DMS153 treated with DMSO at 0.1 percent for 48 hours (cell line): ENCODE measurements around the gene DLG2.

Experiments
- DNase-seq: peaks from one replicate; lab custom pipeline; 2025; ENCODE audit not compliant: unreplicated experiment; lab: John Stamatoyannopoulos, UW

The DLG2 gene

GRCh38 chr11:84243629-84244263 is 1383.4 kb downstream of the DLG2 start:
- DNase-seq: no peak

GRCh38 chr11:84241343-84242131 is 1385.6 kb downstream of the DLG2 start:
- DNase-seq: no peak

DNA sequence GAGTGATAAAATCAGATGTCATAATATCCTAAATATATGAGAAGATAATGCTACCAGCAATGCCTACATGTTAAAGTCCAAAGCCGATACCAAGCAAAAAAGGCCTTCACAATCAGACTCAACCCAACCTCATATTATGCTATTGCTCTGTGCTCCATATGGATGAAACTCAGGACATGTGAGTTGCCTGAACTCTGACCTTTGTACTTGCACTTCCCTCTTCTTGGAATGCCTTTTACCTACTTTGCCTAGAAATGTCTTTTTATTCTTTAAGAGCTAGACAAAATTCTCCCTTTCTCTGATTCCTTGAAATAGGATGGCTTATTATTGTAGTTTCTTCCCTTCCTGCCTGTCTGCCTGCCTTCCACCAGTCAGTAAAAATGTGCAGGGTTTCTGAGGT is 1386.3 kb downstream of the DLG2 start:
- DNase-seq: no peak

DNA sequence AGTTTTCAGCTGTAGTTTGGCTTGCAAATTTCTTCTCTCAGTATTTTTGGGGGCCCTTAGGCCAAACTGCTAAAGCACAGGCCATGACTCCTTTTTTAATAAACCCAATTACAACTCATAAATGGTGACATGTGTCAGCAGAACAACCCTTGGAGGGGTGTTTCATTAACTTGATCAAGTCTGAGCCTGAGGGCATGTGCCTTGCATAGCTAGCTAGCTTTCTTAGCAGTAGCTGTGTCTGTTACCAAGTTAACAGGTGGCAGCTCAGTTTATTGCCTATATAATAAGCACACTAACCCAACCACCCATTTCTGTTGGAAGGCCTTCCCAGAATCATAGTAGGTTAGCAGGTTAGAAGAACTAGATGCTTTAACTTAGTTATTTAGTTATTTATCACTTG is 1390.7 kb downstream of the DLG2 start:
- no peak for DNase-seq

DNA sequence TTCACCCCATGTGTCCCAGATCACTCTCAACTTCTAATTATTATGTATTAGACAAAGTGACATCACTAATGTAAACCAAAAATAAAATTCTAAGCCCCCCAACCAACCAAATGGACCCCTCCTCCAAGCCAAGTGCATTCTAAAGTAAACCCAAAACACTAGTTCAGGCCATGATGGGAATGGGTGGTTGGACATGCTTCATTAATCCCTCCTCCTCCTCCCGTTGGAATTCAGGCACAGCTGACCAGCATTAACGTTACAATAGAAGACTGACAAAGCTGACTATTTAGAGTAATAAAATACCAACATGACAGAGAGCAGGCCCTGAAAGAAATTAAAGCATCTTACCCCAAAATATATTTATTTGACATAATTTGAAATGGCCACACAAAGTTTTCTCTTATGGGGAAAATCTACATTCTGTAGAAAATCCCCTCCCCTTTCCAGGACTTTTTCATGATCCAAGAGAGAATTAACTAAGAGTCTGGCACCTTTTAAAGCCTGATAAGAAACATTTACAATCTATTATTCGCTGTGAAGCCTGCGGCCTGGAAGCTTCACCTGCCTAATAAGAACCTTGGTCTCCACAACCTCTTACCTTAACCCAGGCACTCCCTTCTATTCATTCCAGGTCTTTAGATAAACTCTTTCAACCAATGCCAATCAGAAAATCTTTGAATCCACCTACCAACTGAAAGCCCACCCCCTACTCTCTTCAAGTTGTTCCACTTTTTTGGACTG is 1392.5 kb downstream of the DLG2 start:
- DNase-seq: no peak

- no peak for DNase-seq
These were observed 1393.1 kb downstream of the DLG2 start for GRCh38 chr11:84234011-84234410.

- DNase-seq: no peak
These were observed 1394.6 kb downstream of the DLG2 start for GRCh38 chr11:84232511-84232910.

GRCh38 chr11:84230402-84230801 is 1396.7 kb downstream of the DLG2 start:
- no peak for DNase-seq

GRCh38 chr11:84227970-84228665 is 1399.0 kb downstream of the DLG2 start:
- DNase-seq: no peak

- no peak for DNase-seq
These were observed 1403.1 kb downstream of the DLG2 start for GRCh38 chr11:84224042-84224441.

GRCh38 chr11:84218318-84218717 is 1408.8 kb downstream of the DLG2 start:
- no peak for DNase-seq

- no peak for DNase-seq
These were observed 1411.5 kb downstream of the DLG2 start for GRCh38 chr11:84215672-84216071.

DNA sequence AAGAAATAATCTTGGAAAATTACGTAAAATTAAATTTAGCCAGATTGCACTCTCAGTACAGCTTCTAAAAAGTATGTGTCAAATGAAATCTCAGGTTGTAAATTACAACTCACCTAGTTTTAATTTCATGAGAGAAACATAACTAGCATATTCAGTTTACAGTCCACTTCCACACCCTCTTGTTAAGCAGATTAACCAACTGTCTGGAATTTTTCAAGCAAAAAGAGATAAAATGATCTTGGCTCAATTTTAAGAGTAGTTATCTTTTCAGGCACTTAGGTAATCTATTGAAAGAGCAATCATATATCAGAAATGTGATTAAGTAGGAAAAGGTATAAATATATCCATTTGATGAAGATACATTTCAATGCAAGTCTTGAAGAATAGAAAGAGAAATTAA is 1412.6 kb downstream of the DLG2 start:
- DNase-seq: no peak

DNA sequence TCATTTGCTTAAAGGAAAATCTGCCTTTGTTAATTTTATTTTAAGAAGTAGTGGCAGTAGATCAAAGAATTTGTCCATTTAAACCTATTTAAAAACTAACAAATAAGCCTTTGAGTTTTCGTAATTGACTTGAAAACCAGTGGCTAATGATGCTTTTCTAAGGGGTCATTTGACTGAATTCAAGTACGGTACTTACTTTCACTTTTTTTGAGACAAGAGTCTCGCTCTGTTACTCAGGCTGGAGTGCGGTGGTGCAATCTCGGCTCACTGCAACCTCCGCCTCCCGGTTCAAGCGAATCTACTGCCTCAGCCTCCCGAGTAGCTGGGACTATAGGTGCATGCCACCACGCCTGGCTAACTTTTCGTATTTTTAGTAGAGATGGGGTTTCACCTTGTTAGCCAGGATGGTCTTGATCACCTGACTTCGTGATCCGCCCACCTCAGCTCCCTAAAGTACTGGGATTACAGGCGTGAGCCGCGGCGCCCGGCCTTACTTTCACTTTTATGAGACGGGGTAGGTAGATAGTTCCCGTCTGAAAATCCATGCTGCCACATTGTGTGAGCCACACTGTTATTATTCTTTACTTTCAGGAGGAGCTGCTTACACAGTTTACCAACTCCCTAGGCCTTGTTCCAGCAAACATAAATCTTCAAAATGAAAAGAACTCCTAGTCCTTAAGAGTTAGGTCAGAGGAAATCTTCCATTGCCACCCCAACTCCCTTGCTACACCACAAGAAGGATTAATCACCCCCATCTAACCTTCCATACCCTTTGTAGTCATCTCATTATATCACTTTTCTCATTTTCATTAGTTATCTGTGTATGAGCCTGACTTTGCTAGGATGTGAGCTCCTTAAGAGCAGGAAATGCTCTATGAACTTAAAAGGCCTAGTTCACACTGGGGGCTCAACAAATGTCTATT is 1414.4 kb downstream of the DLG2 start:
- DNase-seq: no peak

GRCh38 chr11:84211896-84212295 is 1415.2 kb downstream of the DLG2 start:
- DNase-seq: no peak

DNA sequence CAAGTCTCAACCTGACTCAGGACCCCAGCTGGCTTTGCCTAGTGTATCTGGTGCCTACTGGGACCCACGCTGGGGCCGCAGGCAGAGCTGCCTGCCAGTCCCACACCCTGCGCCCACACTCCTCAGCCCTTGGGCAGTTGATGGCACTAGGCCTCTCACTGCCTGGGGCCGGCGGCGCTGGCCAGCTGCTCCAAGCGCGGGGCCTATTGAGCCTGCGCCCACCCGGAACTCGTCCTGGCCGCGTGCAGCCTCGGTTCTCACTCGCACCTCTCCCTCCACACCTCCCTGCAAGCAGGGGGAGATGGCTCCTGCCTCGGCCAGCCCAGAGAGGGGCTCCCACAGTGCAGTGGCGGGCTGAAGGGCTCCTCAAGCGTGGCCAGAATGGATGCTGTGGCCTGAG is 1432.4 kb downstream of the DLG2 start:
- no peak for DNase-seq

DNA sequence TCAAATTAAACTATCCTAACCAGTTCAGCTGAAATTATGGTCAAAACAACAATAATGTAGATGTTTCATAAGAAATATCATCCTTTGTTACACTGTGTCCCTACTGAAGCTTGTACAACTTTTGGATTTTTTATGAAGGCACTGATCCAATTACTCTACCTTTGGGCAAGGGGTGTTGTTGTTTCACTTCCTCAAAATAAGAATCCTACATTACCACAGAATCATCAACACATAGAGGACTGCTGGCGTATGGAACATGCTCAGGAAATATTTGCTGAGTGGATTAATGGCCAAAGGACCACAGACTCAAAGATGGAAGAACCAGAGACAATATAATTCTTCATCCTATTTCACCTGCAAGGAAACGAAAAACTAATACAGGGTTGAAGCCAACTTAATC is 1433.4 kb downstream of the DLG2 start:
- no peak for DNase-seq

DNA sequence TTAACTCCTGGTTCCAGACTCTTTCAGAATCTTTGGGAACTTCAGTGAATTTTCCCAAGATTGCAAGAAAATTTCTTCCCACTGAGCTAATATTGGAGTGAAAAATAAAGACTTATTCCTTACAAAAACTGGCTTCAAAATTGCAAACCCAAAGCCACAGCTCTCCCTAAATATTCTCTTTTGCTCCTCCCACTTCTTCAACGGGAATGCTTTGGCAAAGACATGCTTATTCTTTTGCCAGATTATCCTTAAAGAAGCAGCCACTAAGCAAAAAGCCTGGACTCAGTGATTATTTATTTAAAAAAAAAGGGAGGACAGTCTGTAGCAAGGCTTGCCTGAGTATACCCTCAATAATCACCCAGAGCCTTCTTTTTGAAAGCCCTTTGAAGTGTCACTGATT is 1438.6 kb downstream of the DLG2 start:
- DNase-seq: no peak

GRCh38 chr11:84173078-84173477 is 1454.1 kb downstream of the DLG2 start:
- no peak for DNase-seq

GRCh38 chr11:84165139-84165538 is 1462.0 kb downstream of the DLG2 start:
- no peak for DNase-seq
